Lower leg skin (tissue), 4 donors: ENCODE results near the gene MTHFD2L. TPM values are rescaled to one million over a fixed set of nuclear protein-coding genes. Genes with fewer than 3 reads are reported as not detected.

Experiments used
- DNase-seq, 2 donors: peaks; one replicate each; pipeline ENCODE4 v3.0.0-alpha.2; 2019; ENCODE audit warnings: low spot score in 2 of 2
- H3K4me3 ChIP-seq: fragments of 200-600 bp; sonication (generic); 2 replicates; pipeline ENCODE4 v1.5.1; 2017; ENCODE audit warnings: mild to moderate bottlenecking, low read depth; ENCODE audit not compliant: poor library complexity, severe bottlenecking
- CTCF ChIP-seq, 3 donors: fragments of 450-650 bp; IDR thresholded peaks; one replicate each; pipeline ENCODE4 v1.5.1; 2016; ENCODE audit warnings: antibody characterized with exemption in 3 of 3, mild to moderate bottlenecking in 3 of 3, moderate library complexity in 2 of 3
- POLR2A ChIP-seq, 2 donors: fragments of 450-650 bp; IDR thresholded peaks; one replicate each; pipeline ENCODE4 v1.6.1; 2016 to 2017; ENCODE audit warnings: antibody characterized with exemption in 2 of 2, mild to moderate bottlenecking in 1 of 2, moderate library complexity in 1 of 2
- WGBS, 2 donors: methylation state at CpG; one replicate each; pipeline ENCODE4 v1.1.5; 2018; 5-methylcytosine and 5-hydroxymethylcytosine counted together
- intact Hi-C: fragments of 100-400 bp; cut with DNase I; formaldehyde crosslinking; loops from one replicate; pipeline ENCODE4 v1.15.0; 2023; ENCODE audit warnings: low total_unique reads
- total RNA-seq, 4 donors: library from RNA; depleted of rRNA; stranded (reverse); fragments of >200 nt; gene quantifications; one replicate each; pipeline ENCODE4 v1.1.0, GENCODE V29; 2016

The MTHFD2L gene
- total RNA-seq, 4 donors from 2014 or later = 3.5 to 16.2 (median 10.9) TPM

- TF ChIP-seq POLR2A (IDR thresholded peaks at IDR 0.05) (no peak), CTCF (IDR thresholded peaks at IDR 0.05) (no peak)
- intact Hi-C loops = no loop called here
- 69 to 81% methylated on average over 5 of the region's 5 CpGs for WGBS, 2 donors
- DNase-seq = no peak
- H3K4me3 ChIP-seq = no peak overlapping the region
Measured at GRCh38 chr4:74111306-74111975, 46.5 kb upstream of the MTHFD2L start.

GRCh38 chr4:74111990-74112389 lies 45.9 kb upstream of the MTHFD2L start:
- intact Hi-C loops = no loop called here
- WGBS, 2 donors = 36 to 43% methylated on average over 5 of the region's 5 CpGs
- DNase-seq = peak in 1 of 2 donors; percentile 54
- no peak for TF ChIP-seq POLR2A (IDR thresholded peaks at IDR 0.05)
- TF ChIP-seq CTCF (IDR thresholded peaks at IDR 0.05) = no peak
- no peak overlapping the region for H3K4me3 ChIP-seq

- TF ChIP-seq CTCF (IDR thresholded peaks at IDR 0.05) (no peak), POLR2A (IDR thresholded peaks at IDR 0.05) (no peak)
- intact Hi-C loops = no loop called here
- 63 to 67% methylated on average over 3 of the region's 3 CpGs for WGBS, 2 donors
- no peak overlapping the region for H3K4me3 ChIP-seq
- no peak for DNase-seq
Measured at GRCh38 chr4:74112399-74113105, 45.4 kb upstream of the MTHFD2L start.

- DNase-seq = no peak
- WGBS, 2 donors = 45 to 68% methylated on average over 1 of the region's 1 CpG
- H3K4me3 ChIP-seq = no peak overlapping the region
- intact Hi-C loops = no loop called here
- TF ChIP-seq POLR2A (IDR thresholded peaks at IDR 0.05) (no peak), CTCF (IDR thresholded peaks at IDR 0.05) (no peak)
Measured at GRCh38 chr4:74114234-74114633, 43.7 kb upstream of the MTHFD2L start.

- WGBS, 2 donors = 18 to 20% methylated on average over 3 of the region's 3 CpGs
- DNase-seq = peak in 1 of 2 donors; percentile 64
- intact Hi-C loops = no loop called here
- TF ChIP-seq POLR2A (IDR thresholded peaks at IDR 0.05) = no peak
- TF ChIP-seq CTCF (IDR thresholded peaks at IDR 0.05) = no peak
- H3K4me3 ChIP-seq = no peak overlapping the region
Measured at GRCh38 chr4:74117024-74117534, 40.8 kb upstream of the MTHFD2L start.
